Suprapubic skin (tissue), 4 donors: ENCODE data around the gene GSG1L2. TPM values are rescaled to one million over a fixed set of nuclear protein-coding genes. Genes with fewer than 3 reads are reported as not detected.

ENCODE experiments used
- DNase-seq, 2 donors: peaks; one replicate each; pipeline ENCODE4 v3.0.0-alpha.2; 2019; ENCODE audit warnings: low spot score in 2 of 2
- H3K27ac ChIP-seq: fragments of 200-600 bp; sonication (generic); one replicate; pipeline ENCODE4 v1.5.1; 2019
- H3K27me3 ChIP-seq: fragments of 200-600 bp; sonication (generic); one replicate; pipeline ENCODE4 v1.5.1; 2019
- H3K36me3 ChIP-seq: fragments of 200-600 bp; sonication (generic); one replicate; pipeline ENCODE4 v1.5.1; 2019
- H3K4me1 ChIP-seq: fragments of 200-600 bp; sonication (generic); one replicate; pipeline ENCODE4 v1.5.1; 2019
- H3K4me3 ChIP-seq: fragments of 200-600 bp; sonication (generic); one replicate; pipeline ENCODE4 v1.5.1; 2019; ENCODE audit warnings: mild to moderate bottlenecking
- H3K9me3 ChIP-seq: fragments of 200-600 bp; sonication (generic); one replicate; pipeline ENCODE4 v1.5.1; 2019
- CTCF ChIP-seq, 2 donors: fragments of 200-600 bp in 1 of 2; fragments of 450-650 bp in 1 of 2; sonication (generic) in 1 of 2; IDR thresholded peaks; one replicate each; pipeline ENCODE4 v1.5.1; 2016 to 2019; ENCODE audit warnings: antibody characterized with exemption in 2 of 2, mild to moderate bottlenecking in 1 of 2, moderate library complexity in 1 of 2
- EP300 ChIP-seq: sonication (generic); formaldehyde crosslinking; IDR thresholded peaks from one replicate; pipeline ENCODE4 v1.6.1; 2017; ENCODE audit warnings: antibody characterized with exemption
- POLR2A ChIP-seq, 2 donors: fragments of 450-650 bp; IDR thresholded peaks; one replicate each; pipeline ENCODE4 v1.6.1; 2017; ENCODE audit warnings: antibody characterized with exemption in 2 of 2, mild to moderate bottlenecking in 2 of 2, moderate library complexity in 2 of 2
- POLR2AphosphoS5 ChIP-seq, 3 donors: sonication (generic); formaldehyde crosslinking; IDR thresholded peaks; one replicate each; pipeline ENCODE4 v1.6.1; 2017; ENCODE audit warnings: antibody characterized with exemption in 3 of 3
- WGBS: methylation state at CpG from one replicate; pipeline ENCODE4 v1.1.5; 2018; 5-methylcytosine and 5-hydroxymethylcytosine counted together
- total RNA-seq, 4 donors: library from RNA; depleted of rRNA; stranded (reverse); fragments of >200 nt; gene quantifications; one replicate each; pipeline ENCODE4 v1.1.0, GENCODE V29; 2016

Gene GSG1L2
- total RNA-seq, 4 donors from 2014 or later, result not detected

- no peak overlapping the region for H3K4me3 ChIP-seq
- H3K36me3 ChIP-seq, result no peaks in the 10 kb centered on the region
- no peaks in the 10 kb centered on the region for H3K4me1 ChIP-seq
- H3K27me3 ChIP-seq, result no peaks in the 10 kb centered on the region
- no peak overlapping the region for H3K27ac ChIP-seq
- no peaks in the 10 kb centered on the region for H3K9me3 ChIP-seq
- WGBS, result 90% methylated on average over 4 of the region's 4 CpGs
- peak in 1 of 2 donors; percentile 17 for DNase-seq
- TF ChIP-seq POLR2A (IDR thresholded peaks at IDR 0.05) (no peak), CTCF (IDR thresholded peaks at IDR 0.05) (no peak), POLR2AphosphoS5 (IDR thresholded peaks at IDR 0.05) (no peak), EP300 (no peak)
Measured at GRCh38 chr17:9833922-9834321, 12.0 kb upstream of the GSG1L2 start.

- no peaks in the 10 kb centered on the region for H3K36me3 ChIP-seq
- H3K4me1 ChIP-seq, result peaks cover 3% of the 10 kb centered on the region
- H3K27me3 ChIP-seq, result no peaks in the 10 kb centered on the region
- H3K27ac ChIP-seq, result no peak overlapping the region
- WGBS, result 95% methylated on average over 2 of the region's 2 CpGs
- H3K4me3 ChIP-seq, result no peak overlapping the region
- no peaks in the 10 kb centered on the region for H3K9me3 ChIP-seq
- TF ChIP-seq EP300 (no peak), CTCF (IDR thresholded peaks at IDR 0.05) (no peak), POLR2A (IDR thresholded peaks at IDR 0.05) (no peak), POLR2AphosphoS5 (IDR thresholded peaks at IDR 0.05) (no peak)
- no peak for DNase-seq
Measured at GRCh38 chr17:9830711-9831110, 8.8 kb upstream of the GSG1L2 start.

- TF ChIP-seq POLR2A (IDR thresholded peaks at IDR 0.05), result no peak
- no peak for TF ChIP-seq POLR2AphosphoS5 (IDR thresholded peaks at IDR 0.05)
- TF ChIP-seq EP300, result no peak
- TF ChIP-seq CTCF (IDR thresholded peaks at IDR 0.05), result no peak
- no peaks in the 10 kb centered on the region for H3K27me3 ChIP-seq
- no peak overlapping the region for H3K27ac ChIP-seq
- peaks cover 3% of the 10 kb centered on the region for H3K4me1 ChIP-seq
- no peak for DNase-seq
- no peaks in the 10 kb centered on the region for H3K36me3 ChIP-seq
- no peaks in the 10 kb centered on the region for H3K9me3 ChIP-seq
- no peak overlapping the region for H3K4me3 ChIP-seq
- WGBS, result 84% methylated on average over 2 of the region's 2 CpGs
Measured at GRCh38 chr17:9829343-9829742, 7.5 kb upstream of the GSG1L2 start.

- TF ChIP-seq CTCF (IDR thresholded peaks at IDR 0.05) (no peak), EP300 (no peak), POLR2A (IDR thresholded peaks at IDR 0.05) (no peak), POLR2AphosphoS5 (IDR thresholded peaks at IDR 0.05) (no peak)
- Histone ChIP-seq H3K27ac (no peak overlapping the region), H3K27me3 (peaks cover 3% of the 10 kb centered on the region), H3K9me3 (no peaks in the 10 kb centered on the region), H3K4me3 (no peak overlapping the region), H3K36me3 (no peaks in the 10 kb centered on the region), H3K4me1 (peaks cover 3% of the 10 kb centered on the region)
- 43% methylated on average over 12 of the region's 13 CpGs for WGBS
- peak in 1 of 2 donors; percentile 27 for DNase-seq
Measured at GRCh38 chr17:9828296-9829295, 6.7 kb upstream of the GSG1L2 start.

- WGBS, result 75% methylated on average over 20 of the region's 21 CpGs
- DNase-seq, result peak in 1 of 2 donors; percentile 39
Measured at GRCh38 chr17:9825641-9826150, 3.8 kb upstream of the GSG1L2 start, which contains the start of gene GLP2R. Gene GLP2R (plus strand): TSS chr17:9825924. CDS start chr17:9826064, 140 bp downstream.

More at GRCh38 chr17:9825641-9826150, 3.8 kb upstream of the GSG1L2 start, which contains the start of gene GLP2R:
- H3K36me3 ChIP-seq, result no peaks in the 10 kb centered on the region
- no peak within 1 kb of the TSS for H3K27ac ChIP-seq
- peaks cover 5% of the 10 kb centered on the region for H3K27me3 ChIP-seq
- H3K9me3 ChIP-seq, result no peaks in the 10 kb centered on the region
- no peak within 1 kb of the TSS for H3K4me3 ChIP-seq
- H3K4me1 ChIP-seq, result peaks cover 3% of the 10 kb centered on the region
- TF ChIP-seq CTCF (IDR thresholded peaks at IDR 0.05) (no peak), EP300 (no peak), POLR2A (IDR thresholded peaks at IDR 0.05) (no peak), POLR2AphosphoS5 (IDR thresholded peaks at IDR 0.05) (no peak)
